CD14-positive monocyte (primary cell): Measurements from ENCODE around the gene KHNYN. TPM values are rescaled to one million over a fixed set of nuclear protein-coding genes. Genes with fewer than 3 reads are reported as not detected.

Experiments used
- DNase-seq, 3 donors: peaks; one replicate each; pipeline ENCODE4 v3.0.0-alpha.2; 2011 to 2022
- H2AFZ ChIP-seq: 2 replicates; pipeline ENCODE4 v1.6.0; 2012; ENCODE audit warnings: mild to moderate bottlenecking, low read depth, low read length, inconsistent platforms; ENCODE audit not compliant: insufficient read depth, poor library complexity, severe bottlenecking
- H3K27ac ChIP-seq, 2 donors: 1 replicate in 1 of 2; 2 replicates in 1 of 2; pipeline ENCODE4 v1.5.1; 2012 to 2013; ENCODE audit warnings: low read length in 2 of 2, control low read depth in 1 of 2, inconsistent platforms in 1 of 2, low read depth in 1 of 2, mild to moderate bottlenecking in 1 of 2
- H3K27me3 ChIP-seq, 2 donors: one replicate each; pipeline versions ENCODE4 v1.6.0 to v1.6.1; 2011 to 2013; ENCODE audit warnings: low read length in 2 of 2; ENCODE audit not compliant: control insufficient read depth in 2 of 2, insufficient read depth in 2 of 2
- H3K36me3 ChIP-seq, 2 donors: replicated peaks in 1 of 2; 1 replicate in 1 of 2; 2 replicates in 1 of 2; pipeline versions ENCODE4 v1.5.1 to v1.6.1; 2012 to 2013; ENCODE audit warnings: low read length in 2 of 2, control low read depth in 1 of 2, inconsistent platforms in 1 of 2, mild to moderate bottlenecking in 1 of 2; ENCODE audit not compliant: insufficient read depth in 2 of 2, control insufficient read depth in 1 of 2
- H3K4me1 ChIP-seq, 2 donors: 1 replicate in 1 of 2; 2 replicates in 1 of 2; pipeline versions ENCODE4 v1.5.1 to v1.6.1; 2012 to 2013; ENCODE audit warnings: low read length in 2 of 2, control low read depth in 1 of 2, inconsistent platforms in 1 of 2, mild to moderate bottlenecking in 1 of 2, moderate library complexity in 1 of 2; ENCODE audit not compliant: insufficient read depth in 2 of 2, control insufficient read depth in 1 of 2
- H3K4me2 ChIP-seq: replicated peaks from 2 replicates; pipeline ENCODE3; 2012; ENCODE audit warnings: low read length, moderate library complexity, mild to moderate bottlenecking; ENCODE audit not compliant: poor library complexity, severe bottlenecking; ENCODE audit errors: extremely low read depth
- H3K4me3 ChIP-seq, 3 experiments: fragments of 200-600 bp in 1 of 3; sonication (generic) in 1 of 3; replicated peaks in 1 of 3; 1 replicate in 2 of 3; 2 replicates in 1 of 3; pipeline ENCODE4 v1.5.1; 2011 to 2013; ENCODE audit warnings: low read length in 3 of 3, mild to moderate bottlenecking in 3 of 3, control low read depth in 2 of 3, low read depth in 2 of 3, inconsistent platforms in 1 of 3, moderate library complexity in 1 of 3
- H3K79me2 ChIP-seq: 2 replicates; pipeline ENCODE4 v1.6.0; 2012; ENCODE audit warnings: mild to moderate bottlenecking, control low read depth, inconsistent platforms, low read length, moderate library complexity; ENCODE audit not compliant: insufficient read depth
- H3K9ac ChIP-seq: 2 replicates; pipeline ENCODE4 v1.6.0; 2017; ENCODE audit warnings: low read length, mild to moderate bottlenecking; ENCODE audit not compliant: insufficient read depth, poor library complexity, severe bottlenecking
- H3K9me3 ChIP-seq, 2 donors: replicated peaks in 1 of 2; 1 replicate in 1 of 2; 2 replicates in 1 of 2; pipeline versions ENCODE4 v1.5.1 to v1.6.1; 2012 to 2013; ENCODE audit warnings: low read length in 2 of 2, control low read depth in 1 of 2; ENCODE audit not compliant: control insufficient read depth in 1 of 2, insufficient read depth in 1 of 2
- H4K20me1 ChIP-seq: 2 replicates; pipeline ENCODE4 v1.6.0; 2012; ENCODE audit warnings: mild to moderate bottlenecking, low read length, control low read depth, moderate library complexity; ENCODE audit not compliant: insufficient read depth
- H3K27ac Mint-ChIP-seq, 7 donors: one replicate each; pipeline ENCODE4 v1.8.0; 2020; ENCODE audit warnings: mild to moderate bottlenecking in 7 of 7, mixed read lengths in 7 of 7, moderate library complexity in 6 of 7, inconsistent platforms in 2 of 7
- H3K27me3 Mint-ChIP-seq, 3 donors: one replicate each; pipeline ENCODE4 v1.8.0; 2021 to 2022; ENCODE audit warnings: low read depth in 3 of 3, mild to moderate bottlenecking in 3 of 3, mixed read lengths in 3 of 3, moderate library complexity in 3 of 3, inconsistent platforms in 1 of 3
- H3K36me3 Mint-ChIP-seq, 2 donors: one replicate each; pipeline ENCODE4 v1.8.0; 2020; ENCODE audit warnings: mixed read lengths in 2 of 2, inconsistent platforms in 1 of 2, mild to moderate bottlenecking in 1 of 2
- H3K4me1 Mint-ChIP-seq: one replicate; pipeline ENCODE4 v1.8.0; 2020; ENCODE audit warnings: mild to moderate bottlenecking, mixed read lengths
- H3K4me3 Mint-ChIP-seq, 2 donors: one replicate each; pipeline ENCODE4 v1.8.0; 2020; ENCODE audit warnings: mild to moderate bottlenecking in 2 of 2, mixed read lengths in 2 of 2, moderate library complexity in 1 of 2
- H3K9me3 Mint-ChIP-seq, 7 donors: one replicate each; pipeline ENCODE4 v1.8.0; 2020 to 2022; ENCODE audit warnings: mixed read lengths in 7 of 7, mild to moderate bottlenecking in 6 of 7, moderate library complexity in 6 of 7, inconsistent platforms in 2 of 7
- CTCF ChIP-seq: fragments of 200-600 bp; IDR thresholded peaks from one replicate; pipeline ENCODE4 v1.8.0; 2022; ENCODE audit warnings: antibody characterized with exemption, mild to moderate bottlenecking
- whole genome bisulfite sequencing: methylation state at CpG from one replicate; pipeline ENCODE4 v1.1.5; 2013; ENCODE audit warnings: missing lambda C conversion rate; ENCODE audit not compliant: insufficient coverage; 5-methylcytosine and 5-hydroxymethylcytosine counted together
- intact Hi-C, 2 donors: fragments of 100-400 bp; cut with micrococcal nuclease; formaldehyde crosslinking; loops; one replicate each; pipeline versions ENCODE4 v1.15.0 to v1.15.1; 2023
- polyA plus RNA-seq, 3 donors: library from polyadenylated mRNA; depleted of rRNA in 1 of 3; unstranded in 2 of 3; stranded (reverse) in 1 of 3; fragments of 300-500 nt in 2 of 3; fragments of >200 nt in 1 of 3; fragmentation: Illumina TruSeq in 2 of 3; gene quantifications; 1 replicate in 2 of 3; 2 replicates in 1 of 3; pipeline ENCODE4 v1.2.3, GENCODE V29; 2012 to 2021

Gene KHNYN
- polyA plus RNA-seq, 3 donors = 12.4 to 39.8 (median 16.0) TPM

GRCh38 chr14:24406416-24406815, 23.3 kb upstream of the KHNYN start:
- no peak overlapping the region for H3K9ac ChIP-seq
- no peak overlapping the region for H3K4me2 ChIP-seq
- H3K27me3 Mint-ChIP-seq = peaks cover 2 to 3% (median 2%) of the 10 kb centered on the region in 3 donors
- no peaks in the 10 kb centered on the region for H3K9me3 ChIP-seq
- peak overlapping the region in 1 of 7 donors; percentile 2 for H3K27ac Mint-ChIP-seq
- peaks cover 0 to 2% (median 0%) of the 10 kb centered on the region in 7 donors for H3K9me3 Mint-ChIP-seq
- 99% methylated on average over 6 of the region's 6 CpGs for WGBS
- intact Hi-C loops = loop anchor here in 1 of 2 donors (5.0 kb wide), 1 partner anchor 34 kb away; no protein-coding TSS in a partner anchor
- no peak for TF ChIP-seq CTCF
- H3K27ac ChIP-seq = no peak overlapping the region
- H3K4me3 ChIP-seq = no peak overlapping the region
- H3K36me3 ChIP-seq = no peaks in the 10 kb centered on the region
- H3K4me1 ChIP-seq = no peaks in the 10 kb centered on the region
- no peaks in the 10 kb centered on the region for H3K27me3 ChIP-seq
- no peak overlapping the region for H3K4me3 Mint-ChIP-seq
- H3K4me1 Mint-ChIP-seq = no peaks in the 10 kb centered on the region
- H4K20me1 ChIP-seq = no peaks in the 10 kb centered on the region
- H2AFZ ChIP-seq = no peak overlapping the region
- H3K79me2 ChIP-seq = no peaks in the 10 kb centered on the region
- no peak for DNase-seq
- no peaks in the 10 kb centered on the region for H3K36me3 Mint-ChIP-seq

- Histone ChIP-seq H2AFZ (no peak overlapping the region), H3K4me2 (no peak overlapping the region), H3K27me3 (no peaks in the 10 kb centered on the region), H4K20me1 (no peaks in the 10 kb centered on the region), H3K4me1 (no peaks in the 10 kb centered on the region), H3K9me3 (no peaks in the 10 kb centered on the region), H3K27ac (no peak overlapping the region), H3K79me2 (no peaks in the 10 kb centered on the region), H3K9ac (no peak overlapping the region), H3K4me3 (no peak overlapping the region), H3K36me3 (no peaks in the 10 kb centered on the region)
- intact Hi-C loops = loop anchor here in 1 of 2 donors (5.0 kb wide), 1 partner anchor 35 kb away; no protein-coding TSS in a partner anchor
- Mint-ChIP-seq H3K4me1 (no peaks in the 10 kb centered on the region), H3K36me3 (no peaks in the 10 kb centered on the region), H3K9me3 (no peaks in the 10 kb centered on the region), H3K27me3 (peaks cover 2 to 4% (median 2%) of the 10 kb centered on the region in 3 donors), H3K4me3 (no peak overlapping the region), H3K27ac (no peak overlapping the region)
- WGBS = 95% methylated on average over 18 of the region's 18 CpGs
- no peak for DNase-seq
- TF ChIP-seq CTCF = no peak
These were observed 22.0 kb upstream of the KHNYN start for GRCh38 chr14:24407608-24408325.
